K562 (cell line): ENCODE results near the gene WFIKKN1. TPM values are rescaled to one million over a fixed set of nuclear protein-coding genes. Genes with fewer than 3 reads are reported as not detected.

Source experiments
- BCOR ChIP-seq: fragments of 450-650 bp; IDR thresholded peaks from 2 replicates; pipeline ENCODE4 v1.6.1; 2016
- C11orf30 ChIP-seq: fragments of 450-650 bp; IDR thresholded peaks from 2 replicates; pipeline ENCODE4 v1.6.1; 2016; ENCODE audit warnings: low read depth, mild to moderate bottlenecking
- CBFA2T3 ChIP-seq: fragments of 450-650 bp; IDR thresholded peaks from 2 replicates; pipeline ENCODE4 v1.6.1; 2017
- CEBPG ChIP-seq, 3 experiments: fragments of 200-800 bp in 1 of 3; sonication (Bioruptor generic) in 1 of 3; sonication (generic) in 1 of 3; formaldehyde crosslinking in 1 of 3; IDR thresholded peaks in 2 of 3; conservative IDR thresholded peaks in 1 of 3; 2 replicates each; pipeline versions ENCODE4 v1.6.1 to v1.8.0; 2016 to 2022; ENCODE audit warnings: missing compliant biosample characterization in 2 of 3, missing genetic modification characterization in 2 of 3, mild to moderate bottlenecking in 1 of 3, missing genetic modification reagents in 1 of 3
- DPF2 ChIP-seq: fragments of 450-650 bp; IDR thresholded peaks from 2 replicates; pipeline ENCODE4 v1.6.1; 2016
- EGR1 ChIP-seq: fragments of 450-650 bp; conservative IDR thresholded peaks from 2 replicates; pipeline ENCODE4 v1.6.1; 2017; ENCODE audit warnings: mild to moderate bottlenecking
- FOSL1 ChIP-seq: fragments of 200-800 bp; sonication (Bioruptor generic); conservative IDR thresholded peaks from 2 replicates; pipeline ENCODE4 v1.6.1; 2016; ENCODE audit warnings: missing genetic modification characterization, missing compliant biosample characterization
- FOXA3 ChIP-seq, 2 experiments: fragments of 450-650 bp in 1 of 2; sonication (generic) in 1 of 2; formaldehyde crosslinking; IDR thresholded peaks in 1 of 2; conservative IDR thresholded peaks in 1 of 2; 2 replicates each; pipeline versions ENCODE4 v1.4.0 to v1.8.0; 2020 to 2022; ENCODE audit warnings: mild to moderate bottlenecking in 2 of 2, missing genetic modification reagents in 1 of 2
- HCFC1 ChIP-seq: IDR thresholded peaks from 2 replicates; pipeline ENCODE4 v1.6.1; 2012; ENCODE audit warnings: low read depth, low read length, improper control_type of control experiment
- NFYB ChIP-seq: IDR thresholded peaks from 2 replicates; pipeline ENCODE4 v1.6.1; 2011; ENCODE audit warnings: mild to moderate bottlenecking, moderate library complexity; ENCODE audit not compliant: insufficient read length; ENCODE audit errors: extremely low read depth
- NRF1 ChIP-seq, 2 experiments: fragments of 450-650 bp; IDR thresholded peaks in 1 of 2; conservative IDR thresholded peaks in 1 of 2; 2 replicates each; pipeline ENCODE4 v1.6.1; 2014; ENCODE audit warnings: mild to moderate bottlenecking in 2 of 2
- POLR2A ChIP-seq: fragments of 450-650 bp; conservative IDR thresholded peaks from 2 replicates; pipeline ENCODE4 v1.6.1; 2016
- SAP30 ChIP-seq: fragments of 200-600 bp; sonication (generic); IDR thresholded peaks from 2 replicates; pipeline ENCODE4 v1.6.1; 2012; ENCODE audit warnings: borderline replicate concordance, low read depth, mild to moderate bottlenecking, moderate library complexity, low read length, control low read depth, inconsistent platforms; ENCODE audit not compliant: insufficient read depth, poor library complexity, severe bottlenecking
- SIRT6 ChIP-seq: IDR thresholded peaks from one replicate; pipeline ENCODE4 v1.6.1; 2012; ENCODE audit warnings: low read depth, mild to moderate bottlenecking, control low read depth, inconsistent platforms, low read length, moderate library complexity
- SOX6 ChIP-seq: fragments of 450-650 bp; IDR thresholded peaks from 2 replicates; pipeline ENCODE4 v1.6.1; 2014; ENCODE audit warnings: mild to moderate bottlenecking
- ZFX ChIP-seq: sonication (generic); formaldehyde crosslinking; IDR thresholded peaks from 2 replicates; pipeline ENCODE4 v1.8.0; 2022; ENCODE audit warnings: mild to moderate bottlenecking, missing genetic modification reagents, moderate library complexity
- ZKSCAN8 ChIP-seq: fragments of 200-800 bp; sonication (Bioruptor generic); IDR thresholded peaks from 2 replicates; pipeline ENCODE4 v1.6.1; 2016; ENCODE audit warnings: missing genetic modification characterization, missing compliant biosample characterization
- ZNF316 ChIP-seq: fragments of 450-650 bp; IDR thresholded peaks from 2 replicates; pipeline ENCODE4 v1.6.1; 2016
- polyA plus RNA-seq, 8 experiments: library from polyadenylated mRNA; depleted of rRNA in 4 of 8; stranded (reverse) in 5 of 8; unstranded in 3 of 8; fragments of >200 nt; fragmentation: Nextera tagmentation in 2 of 8; fragmentation: Illumina TruSeq in 1 of 8; extraction: Ambion mirVana in 2 of 8; extraction: Trizol in 1 of 8; gene quantifications; 2 replicates each; pipeline versions ENCODE4 v1.2.1 to v1.2.3, GENCODE V29; 2011 to 2014; ENCODE audit warnings: inconsistent platforms in 1 of 8, missing spikeins in 1 of 8
- total RNA-seq, 7 experiments: library from RNA; depleted of rRNA in 6 of 7; stranded (reverse); fragments of >200 nt in 6 of 7; fragmentation: Illumina TruSeq in 2 of 7; extraction: Trizol in 2 of 7; gene quantifications; 2 replicates each; pipeline versions ENCODE4 v1.2.1 to v1.2.3, GENCODE V29; 2011 to 2021; ENCODE audit warnings: low replicate concordance in 1 of 7
- TF ChIP-seq, protein P1 (sequence below): fragments of 250-450 bp; sonication (Bioruptor Pico); IDR thresholded peaks from 2 replicates; pipeline ENCODE4 v1.6.1; 2021; ENCODE audit warnings: mild to moderate bottlenecking
- TF ChIP-seq, protein P2 (sequence below): fragments of 250-450 bp; sonication (Bioruptor Pico); IDR thresholded peaks from 2 replicates; pipeline ENCODE4 v1.4.0; 2020; ENCODE audit warnings: mild to moderate bottlenecking
- TF ChIP-seq, protein P3 (sequence below): sonication (generic); formaldehyde crosslinking; IDR thresholded peaks from 2 replicates; pipeline ENCODE4 v1.8.0; 2023; ENCODE audit warnings: mild to moderate bottlenecking, missing genetic modification reagents
- TF ChIP-seq, protein P4 (sequence below): fragments of 250-450 bp; sonication (Bioruptor Pico); IDR thresholded peaks from 2 replicates; pipeline ENCODE4 v1.8.0; 2022; ENCODE audit warnings: inconsistent platforms
- TF ChIP-seq, protein P5 (sequence below): fragments of 450-650 bp; IDR thresholded peaks from 2 replicates; pipeline ENCODE4 v1.6.1; 2016; ENCODE audit warnings: antibody characterized with exemption

The WFIKKN1 gene
- total and polyA plus RNA-seq, 9 of the 15 experiments (the other 6 are each of a cell fraction or from before 2014, with no cell fraction given): 0.14 to 1.1 (median 0.50) TPM; not detected in 4

DNA sequence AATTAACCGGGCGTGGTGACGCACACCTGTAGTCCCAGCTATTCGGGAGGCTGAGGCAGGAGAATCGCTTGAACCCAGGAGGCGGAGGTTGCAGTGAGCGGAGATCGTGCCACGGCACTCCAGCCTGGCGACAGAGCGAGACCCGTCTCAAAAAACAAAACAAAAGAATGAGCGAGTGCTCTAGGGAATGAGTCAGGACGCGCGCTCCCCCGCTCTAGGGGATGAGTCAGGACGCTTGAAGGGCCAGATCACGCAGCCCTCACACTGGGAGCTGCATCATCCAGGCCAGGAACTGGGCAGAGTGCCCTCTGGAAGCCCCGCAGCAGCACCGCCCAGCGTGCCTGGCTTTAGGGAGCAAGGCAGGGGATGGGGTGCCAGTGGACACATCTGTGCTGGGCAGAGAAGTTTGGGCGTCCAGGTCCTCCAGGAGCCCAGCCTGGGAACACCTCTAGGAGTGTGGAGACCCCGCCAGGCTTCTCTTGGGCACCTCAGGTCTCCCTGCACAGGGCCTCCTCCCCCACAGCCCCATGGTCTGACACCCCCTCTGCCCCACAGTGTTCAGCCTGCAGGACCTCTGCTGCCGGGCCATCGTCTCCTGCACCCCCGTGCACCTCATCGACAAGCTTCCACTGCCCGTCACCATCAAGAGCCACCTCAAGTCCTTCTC lies 3.9 kb upstream of the WFIKKN1 start (continued):
- TF ChIP-seq, protein P1, sequence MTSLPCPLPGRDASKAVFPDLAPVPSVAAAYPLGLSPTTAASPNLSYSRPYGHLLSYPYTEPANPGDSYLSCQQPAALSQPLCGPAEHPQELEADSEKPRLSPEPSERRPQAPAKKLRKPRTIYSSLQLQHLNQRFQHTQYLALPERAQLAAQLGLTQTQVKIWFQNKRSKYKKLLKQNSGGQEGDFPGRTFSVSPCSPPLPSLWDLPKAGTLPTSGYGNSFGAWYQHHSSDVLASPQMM (CRISPR knock-in tag): no peak
- TF ChIP-seq NRF1 (conservative IDR thresholded peaks at IDR 0.05 in 1 of 2, IDR thresholded peaks at IDR 0.05 in 1 of 2) (peak; percentile 26 to 38; a peak in 2 of 4 replicates), ZNF316 (peak; percentile 64), SOX6 (peak; percentile 42; the same call in 1 of the 2 replicates), SAP30 (no peak), POLR2A (no peak), C11orf30 (peak; percentile 73), FOXA3 (CRISPR knock-in tag; conservative IDR thresholded peaks at IDR 0.05 in 1 of 2, IDR thresholded peaks at IDR 0.05 in 1 of 2) (no peak), HCFC1 (no peak), SIRT6 (no peak), DPF2 (peak; percentile 86), CBFA2T3 (no peak; the same call in 1 of the 2 replicates), ZKSCAN8 (CRISPR knock-in tag) (no peak), ZFX (CRISPR knock-in tag) (0 out of 2 replicates have a peak, but pooled peaks have one; percentile 5), EGR1 (peak; percentile 56), NFYB (no peak), FOSL1 (tag) (peak; percentile 97), BCOR (0 out of 2 replicates have a peak, but pooled peaks have one; percentile 17), CEBPG (CRISPR knock-in tag; IDR thresholded peaks at IDR 0.05) (no peak), CEBPG (tag; conservative IDR thresholded peaks at IDR 0.05 in 1 of 2, IDR thresholded peaks at IDR 0.05 in 1 of 2) (no peak)
- TF ChIP-seq, protein P2, sequence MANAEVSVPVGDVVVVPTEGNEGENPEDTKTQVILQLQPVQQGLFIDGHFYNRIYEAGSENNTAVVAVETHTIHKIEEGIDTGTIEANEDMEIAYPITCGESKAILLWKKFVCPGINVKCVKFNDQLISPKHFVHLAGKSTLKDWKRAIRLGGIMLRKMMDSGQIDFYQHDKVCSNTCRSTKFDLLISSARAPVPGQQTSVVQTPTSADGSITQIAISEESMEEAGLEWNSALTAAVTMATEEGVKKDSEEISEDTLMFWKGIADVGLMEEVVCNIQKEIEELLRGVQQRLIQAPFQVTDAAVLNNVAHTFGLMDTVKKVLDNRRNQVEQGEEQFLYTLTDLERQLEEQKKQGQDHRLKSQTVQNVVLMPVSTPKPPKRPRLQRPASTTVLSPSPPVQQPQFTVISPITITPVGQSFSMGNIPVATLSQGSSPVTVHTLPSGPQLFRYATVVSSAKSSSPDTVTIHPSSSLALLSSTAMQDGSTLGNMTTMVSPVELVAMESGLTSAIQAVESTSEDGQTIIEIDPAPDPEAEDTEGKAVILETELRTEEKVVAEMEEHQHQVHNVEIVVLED: no peak
- TF ChIP-seq, protein P3, sequence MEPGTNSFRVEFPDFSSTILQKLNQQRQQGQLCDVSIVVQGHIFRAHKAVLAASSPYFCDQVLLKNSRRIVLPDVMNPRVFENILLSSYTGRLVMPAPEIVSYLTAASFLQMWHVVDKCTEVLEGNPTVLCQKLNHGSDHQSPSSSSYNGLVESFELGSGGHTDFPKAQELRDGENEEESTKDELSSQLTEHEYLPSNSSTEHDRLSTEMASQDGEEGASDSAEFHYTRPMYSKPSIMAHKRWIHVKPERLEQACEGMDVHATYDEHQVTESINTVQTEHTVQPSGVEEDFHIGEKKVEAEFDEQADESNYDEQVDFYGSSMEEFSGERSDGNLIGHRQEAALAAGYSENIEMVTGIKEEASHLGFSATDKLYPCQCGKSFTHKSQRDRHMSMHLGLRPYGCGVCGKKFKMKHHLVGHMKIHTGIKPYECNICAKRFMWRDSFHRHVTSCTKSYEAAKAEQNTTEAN (CRISPR knock-in tag): no peak
- TF ChIP-seq, protein P4, sequence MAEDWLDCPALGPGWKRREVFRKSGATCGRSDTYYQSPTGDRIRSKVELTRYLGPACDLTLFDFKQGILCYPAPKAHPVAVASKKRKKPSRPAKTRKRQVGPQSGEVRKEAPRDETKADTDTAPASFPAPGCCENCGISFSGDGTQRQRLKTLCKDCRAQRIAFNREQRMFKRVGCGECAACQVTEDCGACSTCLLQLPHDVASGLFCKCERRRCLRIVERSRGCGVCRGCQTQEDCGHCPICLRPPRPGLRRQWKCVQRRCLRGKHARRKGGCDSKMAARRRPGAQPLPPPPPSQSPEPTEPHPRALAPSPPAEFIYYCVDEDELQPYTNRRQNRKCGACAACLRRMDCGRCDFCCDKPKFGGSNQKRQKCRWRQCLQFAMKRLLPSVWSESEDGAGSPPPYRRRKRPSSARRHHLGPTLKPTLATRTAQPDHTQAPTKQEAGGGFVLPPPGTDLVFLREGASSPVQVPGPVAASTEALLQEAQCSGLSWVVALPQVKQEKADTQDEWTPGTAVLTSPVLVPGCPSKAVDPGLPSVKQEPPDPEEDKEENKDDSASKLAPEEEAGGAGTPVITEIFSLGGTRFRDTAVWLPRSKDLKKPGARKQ (CRISPR knock-in tag): peak; percentile 70; the same call in 1 of the 2 replicates
- TF ChIP-seq, protein P5, sequence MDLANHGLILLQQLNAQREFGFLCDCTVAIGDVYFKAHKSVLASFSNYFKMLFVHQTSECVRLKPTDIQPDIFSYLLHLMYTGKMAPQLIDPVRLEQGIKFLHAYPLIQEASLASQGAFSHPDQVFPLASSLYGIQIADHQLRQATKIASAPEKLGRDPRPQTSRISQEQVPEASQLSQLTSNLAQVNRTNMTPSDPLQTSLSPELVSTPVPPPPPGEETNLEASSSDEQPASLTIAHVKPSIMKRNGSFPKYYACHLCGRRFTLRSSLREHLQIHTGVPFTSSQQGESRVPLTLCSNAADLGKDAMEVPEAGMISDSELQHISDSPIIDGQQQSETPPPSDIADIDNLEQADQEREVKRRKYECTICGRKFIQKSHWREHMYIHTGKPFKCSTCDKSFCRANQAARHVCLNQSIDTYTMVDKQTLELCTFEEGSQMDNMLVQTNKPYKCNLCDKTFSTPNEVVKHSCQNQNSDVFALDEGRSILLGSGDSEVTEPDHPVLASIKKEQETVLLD: peak; percentile 54
